ENCODE measurements around the gene RAB11FIP3.

DNA sequence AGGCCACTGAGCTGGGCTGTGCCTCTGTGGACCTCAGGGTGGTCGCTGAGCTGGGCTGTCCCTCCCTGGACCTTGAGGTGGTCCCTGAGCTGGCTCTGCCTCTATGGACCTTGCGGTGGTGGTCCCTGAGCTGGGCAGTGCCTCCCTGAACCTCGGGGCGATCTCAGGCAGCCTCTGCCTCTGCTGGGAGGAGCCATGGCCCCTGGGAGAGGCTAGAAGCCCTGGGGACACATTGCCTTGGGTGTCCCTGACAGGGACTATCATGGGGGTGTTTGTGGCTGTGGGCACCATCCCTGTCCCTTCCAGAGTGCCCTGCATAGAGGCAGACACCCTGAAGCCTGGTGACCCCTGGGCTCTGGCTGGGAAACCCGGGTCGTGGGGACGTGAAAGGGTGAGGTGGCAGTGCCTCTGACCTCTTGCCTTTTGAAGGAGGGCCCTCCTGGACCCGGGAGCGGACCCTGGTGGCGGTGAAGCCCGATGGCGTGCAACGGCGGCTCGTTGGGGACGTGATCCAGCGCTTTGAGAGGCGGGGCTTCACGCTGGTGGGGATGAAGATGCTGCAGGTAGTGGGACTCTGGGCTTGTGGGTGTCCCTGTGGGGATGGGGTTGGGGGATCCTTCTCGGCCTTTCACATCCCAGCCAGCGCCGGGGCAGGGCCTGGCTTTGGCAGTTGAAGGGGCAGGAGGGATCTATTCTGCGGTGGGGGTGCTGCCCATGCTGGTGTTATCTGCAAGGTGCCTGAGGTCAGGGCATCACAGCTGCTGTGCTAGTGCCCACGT, 26.7 kb upstream of the RAB11FIP3 start:
- TF ChIP-seq, protein P1, sequence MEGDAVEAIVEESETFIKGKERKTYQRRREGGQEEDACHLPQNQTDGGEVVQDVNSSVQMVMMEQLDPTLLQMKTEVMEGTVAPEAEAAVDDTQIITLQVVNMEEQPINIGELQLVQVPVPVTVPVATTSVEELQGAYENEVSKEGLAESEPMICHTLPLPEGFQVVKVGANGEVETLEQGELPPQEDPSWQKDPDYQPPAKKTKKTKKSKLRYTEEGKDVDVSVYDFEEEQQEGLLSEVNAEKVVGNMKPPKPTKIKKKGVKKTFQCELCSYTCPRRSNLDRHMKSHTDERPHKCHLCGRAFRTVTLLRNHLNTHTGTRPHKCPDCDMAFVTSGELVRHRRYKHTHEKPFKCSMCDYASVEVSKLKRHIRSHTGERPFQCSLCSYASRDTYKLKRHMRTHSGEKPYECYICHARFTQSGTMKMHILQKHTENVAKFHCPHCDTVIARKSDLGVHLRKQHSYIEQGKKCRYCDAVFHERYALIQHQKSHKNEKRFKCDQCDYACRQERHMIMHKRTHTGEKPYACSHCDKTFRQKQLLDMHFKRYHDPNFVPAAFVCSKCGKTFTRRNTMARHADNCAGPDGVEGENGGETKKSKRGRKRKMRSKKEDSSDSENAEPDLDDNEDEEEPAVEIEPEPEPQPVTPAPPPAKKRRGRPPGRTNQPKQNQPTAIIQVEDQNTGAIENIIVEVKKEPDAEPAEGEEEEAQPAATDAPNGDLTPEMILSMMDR (conservative IDR thresholded peaks at IDR 0.05 in 1 of 2, IDR thresholded peaks at IDR 0.05 in 1 of 2; ENCODE audit: extremely low read depth in 1 of 2, insufficient read depth in 1 of 2, low read depth in 1 of 2, low read length in 2 of 2): no peak
- TF ChIP-seq EZH2 (IDR thresholded peaks at IDR 0.05; ENCODE audit: borderline replicate concordance, low read length): no peak
